Fibroblast of pulmonary artery (primary cell): Measurements from ENCODE around the gene ARNT2.

Experiments
- DNase-seq: peaks from one replicate; pipeline ENCODE4 v3.0.0-alpha.2; 2010; ENCODE audit warnings: low read depth
- H3K4me3 ChIP-seq: replicated peaks from 2 replicates; pipeline ENCODE4 v1.5.1; 2011; ENCODE audit warnings: low read depth, mild to moderate bottlenecking, control low read depth, low read length, moderate library complexity
- CTCF ChIP-seq: IDR thresholded peaks from 2 replicates; pipeline ENCODE4 v1.5.1; 2011; ENCODE audit warnings: mild to moderate bottlenecking, control low read depth, low read length, inconsistent platforms; ENCODE audit errors: missing control alignments

Gene ARNT2

GRCh38 chr15:80636675-80637074 is 232.5 kb downstream of the ARNT2 start:
- TF ChIP-seq CTCF: no peak
- no peak for DNase-seq

GRCh38 chr15:80637747-80638146 is 233.6 kb downstream of the ARNT2 start:
- H3K4me3 ChIP-seq: no peak overlapping the region
- no peak for TF ChIP-seq CTCF
- DNase-seq: no peak

More at GRCh38 chr15:80636675-80637074, 232.5 kb downstream of the ARNT2 start:
- H3K4me3 ChIP-seq: no peak overlapping the region

- DNase-seq: peak; percentile 37
- TF ChIP-seq CTCF: no peak
Measured at GRCh38 chr15:80638553-80639167, 234.5 kb downstream of the ARNT2 start.

GRCh38 chr15:80639168-80639555 is 235.0 kb downstream of the ARNT2 start:
- TF ChIP-seq CTCF: no peak
- DNase-seq: no peak
- no peak overlapping the region for H3K4me3 ChIP-seq

More at GRCh38 chr15:80638553-80639167, 234.5 kb downstream of the ARNT2 start:
- H3K4me3 ChIP-seq: no peak overlapping the region

- no peak for DNase-seq
- H3K4me3 ChIP-seq: no peak overlapping the region
- TF ChIP-seq CTCF: no peak
Measured at GRCh38 chr15:80640531-80641121, 236.4 kb downstream of the ARNT2 start.

- TF ChIP-seq CTCF: no peak
Measured at GRCh38 chr15:80641384-80641783, 237.2 kb downstream of the ARNT2 start.

More at GRCh38 chr15:80641384-80641783, 237.2 kb downstream of the ARNT2 start:
- no peak for DNase-seq
- no peak overlapping the region for H3K4me3 ChIP-seq
